HG02763 (cell line): Measurements from ENCODE around the gene FMNL1.

Experiments
- ATAC-seq: cut with Tn5 transposase; IDR thresholded peaks from one replicate; pipeline ENCODE4 v1.9.1; 2021; ENCODE audit warnings: mild to moderate bottlenecking, moderate library complexity; ENCODE audit not compliant: unreplicated experiment

FMNL1 gene

GRCh38 chr17:45222996-45223538, 1.4 kb downstream of the FMNL1 start:
- no peak for ATAC-seq

- no peak for ATAC-seq
Measured at GRCh38 chr17:45223539-45224528, 2.1 kb downstream of the FMNL1 start.

GRCh38 chr17:45224671-45225050, 3.0 kb downstream of the FMNL1 start:
- no peak for ATAC-seq

GRCh38 chr17:45225051-45225700, 3.5 kb downstream of the FMNL1 start:
- ATAC-seq, result no peak

GRCh38 chr17:45225964-45226530, 4.4 kb downstream of the FMNL1 start:
- ATAC-seq, result peak; percentile 50

- ATAC-seq, result no peak
Measured at GRCh38 chr17:45226576-45226975, 4.9 kb downstream of the FMNL1 start.

- no peak for ATAC-seq
Measured at GRCh38 chr17:45227101-45227925, 5.6 kb downstream of the FMNL1 start.

GRCh38 chr17:45227926-45228762, 6.5 kb downstream of the FMNL1 start:
- ATAC-seq, result no peak

- ATAC-seq, result peak; percentile 24
Measured at GRCh38 chr17:45228763-45229539, 7.3 kb downstream of the FMNL1 start.

- no peak for ATAC-seq
Measured at GRCh38 chr17:45229681-45230409, 8.2 kb downstream of the FMNL1 start.

- no peak for ATAC-seq
Measured at GRCh38 chr17:45230410-45230786, 8.7 kb downstream of the FMNL1 start.

GRCh38 chr17:45230787-45231480, 9.2 kb downstream of the FMNL1 start:
- no peak for ATAC-seq

GRCh38 chr17:45231481-45232116, 9.9 kb downstream of the FMNL1 start:
- no peak for ATAC-seq

- ATAC-seq, result no peak
Measured at GRCh38 chr17:45232514-45233422, 11.1 kb downstream of the FMNL1 start.

- no peak for ATAC-seq
Measured at GRCh38 chr17:45233423-45233924, 11.8 kb downstream of the FMNL1 start.
